HG02884 (cell line): Measurements from ENCODE around the gene SLC5A11.
"Not testable (repeated sequence)": the region's sequence is repeated elsewhere in the genome, so short reads cannot be mapped to it uniquely, and the experiment has no call there.

Experiments
- ATAC-seq: cut with Tn5 transposase; IDR thresholded peaks from one replicate; pipeline ENCODE4 v1.9.1; 2021; ENCODE audit warnings: mild to moderate bottlenecking, moderate library complexity; ENCODE audit not compliant: unreplicated experiment

Gene SLC5A11, protein sequence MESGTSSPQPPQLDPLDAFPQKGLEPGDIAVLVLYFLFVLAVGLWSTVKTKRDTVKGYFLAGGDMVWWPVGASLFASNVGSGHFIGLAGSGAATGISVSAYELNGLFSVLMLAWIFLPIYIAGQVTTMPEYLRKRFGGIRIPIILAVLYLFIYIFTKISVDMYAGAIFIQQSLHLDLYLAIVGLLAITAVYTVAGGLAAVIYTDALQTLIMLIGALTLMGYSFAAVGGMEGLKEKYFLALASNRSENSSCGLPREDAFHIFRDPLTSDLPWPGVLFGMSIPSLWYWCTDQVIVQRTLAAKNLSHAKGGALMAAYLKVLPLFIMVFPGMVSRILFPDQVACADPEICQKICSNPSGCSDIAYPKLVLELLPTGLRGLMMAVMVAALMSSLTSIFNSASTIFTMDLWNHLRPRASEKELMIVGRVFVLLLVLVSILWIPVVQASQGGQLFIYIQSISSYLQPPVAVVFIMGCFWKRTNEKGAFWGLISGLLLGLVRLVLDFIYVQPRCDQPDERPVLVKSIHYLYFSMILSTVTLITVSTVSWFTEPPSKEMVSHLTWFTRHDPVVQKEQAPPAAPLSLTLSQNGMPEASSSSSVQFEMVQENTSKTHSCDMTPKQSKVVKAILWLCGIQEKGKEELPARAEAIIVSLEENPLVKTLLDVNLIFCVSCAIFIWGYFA

DNA sequence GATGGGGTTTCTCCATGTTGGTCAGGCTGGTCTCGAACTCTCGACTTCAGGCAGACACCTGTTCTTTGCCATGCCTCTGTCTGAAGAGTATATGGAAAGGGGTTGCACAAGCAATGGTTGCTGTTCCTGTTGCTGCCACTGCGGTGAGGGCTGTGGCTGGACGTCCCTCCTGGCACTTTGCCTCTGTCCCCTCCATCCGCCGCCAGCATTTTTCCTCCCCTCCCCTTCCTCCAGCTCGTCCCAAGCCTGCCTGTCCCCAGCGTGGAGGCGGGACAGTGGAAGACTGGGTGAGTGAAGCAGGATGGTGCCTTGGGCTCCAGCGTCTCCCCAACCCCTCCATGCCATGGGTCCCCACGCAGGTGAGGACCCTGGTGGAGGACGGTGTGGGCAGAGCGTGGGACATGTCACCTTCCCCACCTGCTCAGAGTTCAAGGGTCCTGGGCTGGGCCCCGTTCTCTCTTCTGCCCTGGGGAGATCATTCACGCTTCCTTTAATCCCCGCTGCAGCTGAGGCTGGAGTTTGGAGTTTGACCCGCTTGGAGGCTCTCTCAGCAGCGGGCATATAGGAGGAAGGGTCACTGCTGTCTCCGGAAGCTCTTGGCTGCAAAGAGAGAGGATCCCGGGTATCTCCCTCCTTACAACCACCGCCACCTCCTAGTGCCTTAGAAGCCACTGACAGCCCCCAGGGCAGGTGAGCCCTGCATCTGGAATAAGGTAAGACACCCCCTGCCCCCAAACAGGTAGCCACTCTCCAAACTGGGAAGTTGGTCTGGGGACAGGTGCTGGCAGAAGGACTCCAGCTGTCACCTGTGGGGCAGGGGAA is at the start of gene SLC5A11:
Gene SLC5A11, plus strand, starts transcription at position 238 of the 822 bp plus-strand sequence. CDS start 12,681 bp downstream, outside the sequence.
- no peak for ATAC-seq

DNA sequence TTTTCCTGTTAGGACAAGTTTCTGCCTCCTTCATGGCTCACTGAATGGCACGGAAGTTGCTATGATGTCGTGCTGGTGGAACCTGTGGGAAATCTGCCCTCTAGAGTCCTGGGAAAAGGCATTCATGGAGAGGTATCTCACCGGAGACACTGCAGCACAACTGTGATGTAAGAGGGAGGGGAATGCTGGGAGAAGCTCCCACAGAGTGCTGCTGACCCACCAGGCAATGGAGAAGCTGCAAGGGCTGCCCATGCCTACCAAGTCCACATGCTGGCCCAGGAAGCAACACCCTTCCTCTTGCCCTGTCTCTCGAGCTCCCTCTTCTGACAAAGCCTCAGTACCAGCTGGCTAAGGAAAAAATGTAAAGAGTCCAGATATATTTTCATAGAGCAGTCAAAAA is 45.2 kb upstream of the SLC5A11 start:
- ATAC-seq, result no peak

DNA sequence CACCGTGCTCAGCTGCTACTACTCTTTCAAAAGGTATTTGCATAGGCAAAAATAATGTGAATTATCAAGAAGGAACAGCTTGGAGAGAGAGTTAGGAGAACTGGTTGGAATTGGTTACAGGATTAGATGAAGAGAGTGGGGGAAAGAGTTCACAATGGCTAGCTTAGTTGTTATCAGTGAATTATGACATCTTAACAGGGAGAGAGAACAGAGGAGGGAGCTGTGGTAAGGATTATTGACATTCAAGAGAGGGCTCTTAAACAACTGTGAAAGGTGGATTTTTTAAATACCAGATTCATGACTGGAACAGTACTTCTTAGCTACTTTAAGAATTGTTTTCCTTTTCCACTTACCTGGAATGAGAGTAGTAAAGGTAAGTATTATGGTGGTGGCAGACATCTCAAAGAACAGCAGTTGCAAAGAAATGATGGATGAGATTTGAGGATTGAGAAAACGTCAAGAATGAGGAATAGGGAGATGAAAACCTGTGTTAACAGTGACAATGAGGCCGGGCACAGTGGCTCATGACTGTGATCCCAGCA is 43.9 kb upstream of the SLC5A11 start:
- no peak for ATAC-seq

DNA sequence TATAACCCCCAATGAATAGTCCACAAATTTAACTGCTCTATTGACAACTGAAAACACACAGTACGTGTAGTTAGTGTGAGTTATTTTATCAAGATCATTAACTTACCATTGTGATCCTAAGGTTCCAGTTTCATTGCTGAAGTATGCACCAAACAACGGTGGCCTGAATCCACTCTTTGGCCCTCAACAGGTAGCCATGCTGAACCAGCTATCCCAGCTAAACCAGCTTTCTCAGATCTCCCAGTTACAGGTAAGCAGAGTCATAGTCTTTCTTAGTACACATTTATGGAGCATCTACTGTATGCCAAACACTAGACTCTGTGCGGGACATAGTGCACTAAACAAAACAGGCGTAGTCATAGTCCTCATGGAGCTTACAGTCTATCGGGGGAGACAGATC is 40.3 kb upstream of the SLC5A11 start:
- no peak for ATAC-seq

DNA sequence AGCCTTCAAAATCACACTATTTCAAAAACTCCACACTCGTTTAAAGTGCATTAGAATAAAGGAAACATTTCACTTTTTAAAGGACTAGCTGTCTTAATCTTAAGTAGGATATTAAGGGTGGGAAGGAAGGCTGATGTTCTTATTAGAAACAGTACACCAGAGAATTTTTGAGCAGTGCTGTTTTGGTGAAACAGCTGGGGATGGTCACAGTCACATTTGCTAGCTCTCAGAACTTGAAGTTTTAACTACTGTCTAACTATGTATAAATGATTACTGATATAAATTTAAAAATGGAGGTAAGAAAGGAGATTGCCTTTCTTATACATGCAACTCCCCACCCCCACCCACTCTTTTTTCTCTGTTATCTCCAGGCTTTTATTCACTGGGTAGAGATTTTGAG is 38.5 kb upstream of the SLC5A11 start:
- ATAC-seq, result no peak

DNA sequence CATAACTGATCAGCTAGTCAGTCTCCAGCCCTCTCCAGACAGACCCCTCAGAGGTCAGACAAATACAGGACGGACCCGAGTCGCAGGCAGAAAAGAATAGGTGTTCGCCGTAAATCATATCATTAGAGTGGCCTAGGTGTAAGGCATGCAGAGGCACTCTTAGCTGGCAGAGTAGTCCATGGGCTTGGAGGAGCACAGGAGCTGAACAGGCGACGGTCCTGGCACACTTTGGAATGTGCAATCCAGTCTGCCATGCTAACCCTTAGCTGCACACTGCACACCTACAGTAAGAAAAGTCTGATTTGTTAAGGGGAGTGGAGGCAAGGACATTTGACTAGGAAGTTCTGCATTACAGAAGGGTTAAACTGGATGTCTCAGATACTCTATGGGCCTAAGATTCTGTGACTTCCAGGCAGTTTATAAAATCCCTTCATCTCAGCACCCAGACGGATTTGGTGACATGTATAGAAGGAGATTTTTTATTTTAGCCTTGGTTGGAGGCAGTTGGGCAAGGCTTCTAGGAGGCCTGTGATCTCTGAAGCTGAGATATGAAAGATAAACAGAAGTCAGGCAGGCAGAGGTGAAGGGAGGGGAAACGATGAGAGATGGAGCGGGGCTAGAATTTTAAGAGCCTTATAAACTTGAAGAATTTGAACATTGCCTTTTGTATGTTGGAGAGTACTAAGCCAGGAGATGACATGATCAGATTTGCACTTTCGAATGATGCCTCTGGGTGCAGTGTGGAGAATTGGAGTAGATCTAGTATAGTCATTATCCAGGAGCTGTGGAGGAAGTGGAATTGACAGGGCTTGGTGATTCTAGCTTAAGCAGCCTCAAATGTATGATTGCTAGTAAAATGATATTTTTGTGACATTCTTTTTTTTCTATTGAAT is 34.6 kb upstream of the SLC5A11 start:
- ATAC-seq, result no peak

DNA sequence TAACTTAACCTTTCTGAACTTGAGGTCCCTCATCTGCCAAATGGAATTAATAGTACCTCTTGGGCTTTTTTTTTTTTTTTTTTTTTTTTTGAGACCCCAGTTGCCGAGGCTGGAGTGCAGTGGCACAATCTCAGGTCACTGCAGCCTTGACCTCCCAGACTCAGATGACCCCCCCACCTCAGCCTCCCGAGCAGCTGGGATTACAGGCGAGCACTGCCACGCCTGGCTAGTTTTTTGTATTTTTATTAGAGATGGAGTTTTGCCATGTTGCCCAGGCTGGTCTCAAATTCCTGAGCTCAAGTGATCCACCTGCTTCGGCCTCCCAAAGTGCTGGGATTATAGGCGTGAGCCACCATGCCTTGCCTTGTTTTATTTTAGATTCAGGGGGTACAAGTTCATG is 33.0 kb upstream of the SLC5A11 start:
- ATAC-seq, result not testable (repeated sequence)

DNA sequence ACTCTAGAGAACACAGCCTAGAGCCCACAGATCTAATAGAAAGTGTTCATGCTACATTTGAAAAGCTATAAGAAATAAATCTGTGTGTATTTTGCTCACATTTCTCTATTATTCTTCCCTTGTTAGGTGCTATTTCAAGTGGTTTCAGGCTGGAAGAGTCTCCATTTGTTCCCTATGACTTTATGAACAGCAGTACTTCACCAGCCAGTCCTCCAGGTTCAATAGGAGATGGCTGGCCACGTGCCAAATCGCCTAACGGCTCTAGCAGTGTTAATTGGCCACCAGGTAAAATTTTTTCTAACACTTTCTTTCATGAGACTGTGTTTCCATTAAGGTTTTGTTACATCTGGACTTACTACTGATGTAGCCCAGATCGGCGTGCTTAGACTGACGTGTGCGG is 30.7 kb upstream of the SLC5A11 start:
- no peak for ATAC-seq

DNA sequence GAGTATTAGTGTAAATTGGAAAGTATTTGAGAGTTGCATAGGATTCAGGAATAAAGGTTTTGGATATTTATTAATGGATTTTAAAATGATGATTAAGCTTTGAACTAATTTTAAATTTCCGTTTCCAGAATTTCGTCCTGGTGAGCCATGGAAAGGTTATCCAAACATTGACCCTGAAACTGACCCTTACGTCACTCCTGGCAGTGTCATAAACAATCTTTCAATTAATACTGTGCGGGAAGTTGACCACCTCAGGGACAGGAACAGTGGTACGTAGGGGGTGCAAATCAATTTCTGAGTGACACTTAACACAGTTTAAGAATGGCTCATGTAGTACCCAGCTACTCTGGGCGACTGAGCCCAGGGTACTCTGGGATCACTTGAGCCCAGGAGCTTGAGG is 29.1 kb upstream of the SLC5A11 start:
- ATAC-seq, result no peak

DNA sequence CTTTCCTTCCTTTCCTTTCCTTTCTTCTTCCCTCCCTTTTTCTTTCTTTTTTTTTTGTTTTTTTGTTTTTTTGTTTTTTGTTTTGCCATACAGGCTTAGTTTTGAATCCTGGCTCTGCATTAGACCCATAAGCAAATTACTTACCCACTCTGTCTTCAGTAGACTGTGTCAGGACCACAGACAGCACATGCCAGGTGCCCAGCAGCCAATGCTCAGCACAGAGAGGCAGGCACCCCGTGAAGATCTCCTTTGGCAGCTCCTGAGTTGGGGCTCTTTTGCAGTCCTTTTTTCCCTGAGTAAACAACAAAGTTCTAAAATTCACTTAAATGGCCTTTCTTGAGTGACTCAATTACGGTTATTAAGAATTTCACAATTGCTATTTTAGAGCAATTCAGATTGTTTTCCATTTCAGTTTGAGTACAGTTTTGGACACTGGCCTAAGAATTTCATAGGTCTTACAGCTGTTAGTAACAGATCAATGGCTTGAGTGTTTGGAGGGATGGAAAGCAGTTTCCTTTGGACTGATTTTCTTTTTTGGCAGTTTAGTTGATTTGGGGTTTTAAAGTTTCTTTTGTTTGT is 26.2 kb upstream of the SLC5A11 start:
- ATAC-seq, result no peak

DNA sequence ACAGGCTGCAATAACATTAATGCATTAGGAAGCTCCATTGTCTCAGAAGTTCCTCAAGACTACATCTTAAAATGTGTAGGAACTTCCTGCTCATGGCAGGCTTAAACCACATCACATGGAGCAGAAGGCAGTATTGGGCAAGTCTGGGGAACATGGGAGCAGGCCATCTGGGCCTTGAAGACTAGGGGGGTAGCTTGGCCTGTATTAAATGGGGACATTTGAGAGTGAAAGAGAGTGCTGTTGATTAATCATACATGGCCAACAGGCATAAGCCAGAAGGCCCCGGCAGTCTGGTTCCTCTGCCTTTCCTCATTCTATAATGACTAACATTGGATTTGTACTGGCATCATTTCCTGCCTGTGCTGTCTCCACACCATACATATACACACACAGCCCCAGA is 25.2 kb upstream of the SLC5A11 start:
- no peak for ATAC-seq

DNA sequence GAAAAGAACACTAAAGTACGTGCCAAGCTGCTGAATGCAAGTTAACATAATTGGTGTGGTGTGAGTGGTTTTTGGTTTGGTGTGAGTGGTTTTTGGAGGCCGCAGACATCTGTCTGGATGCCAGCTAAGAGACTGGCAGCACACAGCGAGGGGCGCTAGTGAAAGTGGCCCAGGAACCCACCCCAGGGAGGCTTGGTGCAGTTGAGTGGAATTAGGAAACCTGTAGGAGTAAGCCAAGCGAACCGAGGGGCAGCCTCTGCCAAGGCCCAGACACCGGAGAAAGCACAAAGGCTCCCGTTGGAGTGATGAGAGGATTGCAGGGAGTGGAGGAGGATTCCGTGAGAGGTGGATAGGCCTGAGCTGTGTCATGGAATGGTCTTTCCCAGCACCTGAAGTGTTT is 24.6 kb upstream of the SLC5A11 start:
- ATAC-seq, result no peak

DNA sequence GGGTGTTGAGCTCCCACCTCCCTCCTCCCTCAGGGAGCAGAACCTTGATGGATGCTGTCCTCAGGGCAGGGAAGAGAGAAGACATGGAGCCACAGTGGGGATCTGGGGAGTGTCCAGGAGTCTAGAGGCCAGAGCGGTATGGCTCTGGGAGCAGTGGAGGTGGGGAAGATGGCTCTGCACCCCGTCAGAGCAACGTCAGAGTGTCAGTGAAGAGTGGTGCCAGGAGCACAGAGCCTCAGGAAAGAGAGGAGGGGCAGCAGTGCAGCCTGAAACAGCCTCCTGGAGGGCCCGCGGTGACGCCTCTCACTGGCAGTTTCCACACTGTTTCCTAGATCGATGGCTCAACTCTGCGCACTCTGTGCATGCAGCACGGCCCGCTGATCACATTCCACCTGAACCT is 23.2 kb upstream of the SLC5A11 start:
- no peak for ATAC-seq

DNA sequence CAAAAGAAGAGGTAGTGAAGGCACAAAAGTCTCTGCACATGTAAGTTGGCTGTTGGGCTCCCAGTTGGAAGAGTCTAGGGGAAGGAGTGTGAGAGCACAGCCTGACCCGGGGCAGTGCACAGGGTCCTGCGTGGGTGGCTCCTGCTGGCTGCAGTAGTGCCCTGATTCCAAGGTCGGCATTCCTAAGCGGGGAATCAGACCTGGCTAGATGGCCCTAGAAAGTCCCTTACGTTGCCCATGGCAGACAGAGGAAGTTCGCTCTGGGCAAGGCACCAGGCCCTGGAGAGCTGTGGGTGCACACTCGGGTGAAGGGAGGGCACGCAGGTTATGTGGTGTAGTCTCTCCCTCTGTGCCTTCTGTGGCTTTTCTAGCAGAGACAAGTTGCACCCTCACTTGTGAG is 22.8 kb upstream of the SLC5A11 start:
- ATAC-seq, result no peak

DNA sequence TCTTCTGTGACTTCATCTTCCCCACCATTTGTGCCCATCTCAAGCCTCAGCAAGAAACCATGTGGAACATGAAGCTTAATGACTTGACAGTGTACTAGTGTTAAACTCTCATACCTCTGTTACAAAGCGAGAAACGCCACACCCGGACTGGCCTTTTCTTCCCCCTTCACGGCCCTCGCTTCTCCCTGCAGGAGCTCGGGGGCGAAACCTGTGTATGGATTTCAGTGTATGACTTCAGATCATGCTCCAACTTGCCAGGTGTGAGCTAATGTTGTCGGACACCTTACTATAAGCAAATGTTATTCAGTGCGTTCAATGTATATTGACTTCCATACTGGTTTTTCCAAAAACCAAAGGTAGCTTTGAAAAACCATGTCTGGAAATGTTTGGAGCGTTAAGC is 20.1 kb upstream of the SLC5A11 start:
- ATAC-seq, result no peak

DNA sequence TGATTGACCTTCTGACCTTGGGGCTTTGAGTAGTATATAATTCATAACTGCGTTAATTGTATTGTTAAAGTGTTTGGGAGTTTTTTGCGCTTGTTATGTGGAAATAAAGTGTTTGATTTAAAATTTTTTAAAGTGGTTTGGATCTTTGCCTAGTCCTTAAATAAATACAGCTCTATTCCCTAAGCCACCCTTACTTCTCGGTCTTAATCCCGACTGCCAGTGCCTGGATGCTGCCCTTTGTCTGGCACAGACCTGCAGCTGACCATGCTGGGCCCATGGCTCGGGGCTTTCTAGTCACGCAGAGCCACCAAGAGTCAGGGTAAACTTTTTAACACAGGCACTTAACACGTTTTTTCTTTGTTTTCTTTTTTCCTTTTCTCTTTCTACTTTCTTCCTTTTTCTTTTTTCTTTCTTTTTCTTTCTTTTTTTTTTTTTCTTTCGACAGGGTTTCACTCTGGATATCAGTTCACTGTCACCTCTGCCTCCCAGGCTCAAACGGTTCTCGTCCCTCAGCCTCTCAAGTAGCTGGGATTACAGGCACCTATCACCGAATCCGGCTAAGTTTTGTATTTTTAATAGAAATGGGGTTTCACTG is 19.6 kb upstream of the SLC5A11 start:
- no peak for ATAC-seq

DNA sequence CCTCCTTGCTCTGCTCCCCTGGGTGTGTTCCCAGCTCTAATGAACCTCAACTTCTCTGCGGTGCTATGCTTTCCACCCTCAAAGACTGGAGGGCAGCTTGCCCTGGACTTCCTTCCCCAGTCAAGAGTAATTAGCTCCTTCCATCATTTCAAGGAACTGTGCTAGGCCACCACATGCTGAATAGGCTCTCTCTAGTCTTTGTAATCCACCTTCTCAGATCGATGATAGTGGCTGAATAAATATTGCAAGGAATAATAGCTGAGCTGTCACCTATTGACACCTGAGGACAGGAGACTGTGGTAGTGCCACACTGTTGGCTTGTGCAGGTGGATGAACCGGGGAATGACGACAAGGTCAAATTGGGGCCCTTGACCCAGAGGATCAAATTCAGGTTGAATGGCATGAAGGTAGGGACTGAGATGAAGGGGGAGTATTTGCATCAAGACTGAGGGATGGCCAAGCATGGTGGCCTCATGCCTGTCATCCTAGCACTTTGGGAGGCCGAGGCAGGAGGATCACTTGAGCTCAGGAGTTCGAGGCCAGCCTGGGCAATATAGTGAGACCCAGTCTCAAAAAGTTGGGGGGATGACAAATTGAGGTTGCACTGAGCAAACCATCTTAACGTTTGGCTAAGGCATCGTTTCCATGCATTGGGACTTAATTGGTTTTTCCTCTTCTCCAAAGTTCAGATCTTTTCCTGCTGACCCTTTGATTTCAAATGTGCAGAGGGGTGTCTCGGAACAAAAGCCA is 18.8 kb upstream of the SLC5A11 start:
- ATAC-seq, result no peak

DNA sequence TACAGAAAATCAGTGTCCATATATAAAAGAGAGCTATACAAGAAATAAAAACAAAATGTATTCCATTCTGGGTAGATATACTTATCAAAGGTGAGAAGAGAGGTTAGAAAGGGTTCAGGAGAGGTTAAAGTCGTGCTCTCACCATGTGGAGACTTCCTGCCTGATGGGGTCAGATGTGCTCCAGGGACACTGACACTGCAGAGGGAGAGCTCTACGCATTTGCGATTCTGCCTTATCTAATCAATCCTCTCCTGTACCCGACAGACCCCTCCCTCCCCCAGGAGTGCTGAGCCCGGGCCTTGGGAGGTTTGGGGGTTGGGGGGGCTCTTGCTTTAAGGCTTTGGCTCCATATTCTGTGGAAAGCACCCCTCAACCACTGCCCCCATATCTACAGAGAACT is 16.6 kb upstream of the SLC5A11 start:
- ATAC-seq, result no peak

DNA sequence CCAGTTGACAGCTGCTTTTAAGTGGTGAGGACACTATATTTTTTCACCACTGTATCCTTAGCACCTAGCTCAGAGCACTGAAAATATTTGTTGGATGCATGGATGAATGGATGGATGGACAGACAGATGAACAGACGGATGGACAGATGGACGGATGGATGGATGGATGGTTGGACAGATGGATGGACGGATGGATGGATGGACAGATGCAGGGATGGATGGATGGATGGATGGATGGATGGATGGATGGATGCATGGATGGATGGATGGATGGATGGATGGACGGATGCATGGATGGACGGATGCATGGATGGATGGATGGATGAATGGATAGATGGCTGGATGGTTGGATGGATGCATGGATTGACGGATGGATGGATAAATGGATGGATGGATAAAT is 12.4 kb upstream of the SLC5A11 start:
- no peak for ATAC-seq
